NCI-H2029 treated with DMSO at 0.1 percent for 48 hours (cell line): Measurements from ENCODE around the gene TTLL3.
"Not testable (repeated sequence)": the region's sequence is repeated elsewhere in the genome, so short reads cannot be mapped to it uniquely, and the experiment has no call there.

Experiments used
- DNase-seq: peaks from one replicate; lab custom pipeline; 2025; lab: John Stamatoyannopoulos, UW

TTLL3 gene

GRCh38 chr3:9843715-9844438 is 33.8 kb downstream of the TTLL3 start, which contains the start of gene RPUSD3:
RPUSD3 (minus strand) TSS chr3:9844008; CDS start chr3:9843990, 18 bp downstream.
- DNase-seq, result peak; percentile 94

GRCh38 chr3:9846231-9846630 is 36.2 kb downstream of the TTLL3 start:
- DNase-seq, result no peak

GRCh38 chr3:9846931-9847488 is 36.9 kb downstream of the TTLL3 start:
- no peak for DNase-seq

GRCh38 chr3:9847870-9848269 is 37.8 kb downstream of the TTLL3 start:
- not testable (repeated sequence) for DNase-seq

GRCh38 chr3:9848860-9849259 is 38.8 kb downstream of the TTLL3 start:
- not testable (repeated sequence) for DNase-seq

GRCh38 chr3:9851383-9851782 is 41.3 kb downstream of the TTLL3 start:
- DNase-seq, result not testable (repeated sequence)

- DNase-seq, result not testable (repeated sequence)
These were observed 41.9 kb downstream of the TTLL3 start for GRCh38 chr3:9851926-9852325.

- DNase-seq, result no peak
These were observed 42.5 kb downstream of the TTLL3 start for GRCh38 chr3:9852528-9852927.

- DNase-seq, result peak; percentile 28
These were observed 44.4 kb downstream of the TTLL3 start for GRCh38 chr3:9854291-9854940.

- no peak for DNase-seq
These were observed 45.5 kb downstream of the TTLL3 start for GRCh38 chr3:9855594-9855993.

- no peak for DNase-seq
These were observed 49.5 kb downstream of the TTLL3 start for GRCh38 chr3:9859530-9860025.

- no peak for DNase-seq
These were observed 51.1 kb downstream of the TTLL3 start for GRCh38 chr3:9861201-9861600.

- no peak for DNase-seq
These were observed 51.6 kb downstream of the TTLL3 start for GRCh38 chr3:9861626-9862130.

- DNase-seq, result no peak
These were observed 52.5 kb downstream of the TTLL3 start for GRCh38 chr3:9862391-9863057.

GRCh38 chr3:9863058-9863772 is 53.2 kb downstream of the TTLL3 start:
- no peak for DNase-seq

- DNase-seq, result peak; percentile 47
These were observed 54.3 kb downstream of the TTLL3 start for GRCh38 chr3:9864200-9864927.

- DNase-seq, result not testable (repeated sequence)
These were observed 55.1 kb downstream of the TTLL3 start for GRCh38 chr3:9865125-9865637.

GRCh38 chr3:9866639-9867038 is 56.6 kb downstream of the TTLL3 start:
- DNase-seq, result no peak

- DNase-seq, result no peak
These were observed 57.0 kb downstream of the TTLL3 start for GRCh38 chr3:9867106-9867505.

- no peak for DNase-seq
These were observed 59.9 kb downstream of the TTLL3 start for GRCh38 chr3:9869955-9870354.

GRCh38 chr3:9870978-9871377 is 60.9 kb downstream of the TTLL3 start:
- DNase-seq, result no peak
